ENCODE results near the gene FBXL20. TPM values are rescaled to one million over a fixed set of nuclear protein-coding genes. Genes with fewer than 3 reads are reported as not detected.

FBXL20 gene
- total and polyA plus RNA-seq, 2 donors (not counting 3 experiments of a cell fraction or from before 2014, with no cell fraction given), result 4.6 to 18.0 TPM

DNA sequence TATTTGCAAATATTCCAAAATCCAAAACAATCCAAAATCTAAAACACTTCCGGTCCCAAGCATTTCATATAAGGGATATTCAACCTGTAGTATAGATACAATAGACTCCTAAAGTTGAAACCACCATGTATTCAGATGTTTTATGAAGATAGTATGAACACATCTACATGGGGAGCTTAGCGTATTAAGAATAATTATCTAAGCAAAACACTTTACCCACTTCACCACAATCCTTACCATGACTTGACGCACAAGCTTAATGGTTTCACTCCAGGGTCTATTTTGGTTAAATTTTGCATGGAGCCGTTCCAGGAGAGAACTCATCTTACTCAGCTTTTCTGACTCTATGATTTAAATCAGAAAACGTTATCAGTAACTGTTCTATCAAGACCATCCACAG, 46.1 kb upstream of the FBXL20 start:
- H3K9ac ChIP-seq (replicated peaks; ENCODE audit: extremely low read depth, insufficient read depth, low read length), result no peak overlapping the region
- no peak overlapping the region for H3K4me3 ChIP-seq (replicated peaks in 1 of 3; ENCODE audit: insufficient read depth in 1 of 3, low read depth in 1 of 3, low read length in 3 of 3)
- dilution Hi-C loops (cut with MboI; ENCODE audit: extremely low pct_ligation_motif_present, low sequenced_read_pairs), result no loop called here
- peaks cover 7 to 8% of the 10 kb centered on the region in 2 experiments for H3K36me3 ChIP-seq (ENCODE audit: control insufficient read depth in 2 of 2, extremely low read depth in 1 of 2, insufficient read depth in 2 of 2, low read length in 2 of 2)
- no peaks in the 10 kb centered on the region for H3K9me1 ChIP-seq (replicated peaks; ENCODE audit: control insufficient read depth, extremely low read depth, insufficient read depth, low read length)
- ChIA-PET CTCF (no interaction called here), POLR2A (no interaction called here)
- no TSS peak for BruUV-seq (replicated peaks)
- H2AFZ ChIP-seq (ENCODE audit: low read depth, low read length), result no peak overlapping the region
- H4K20me1 ChIP-seq (replicated peaks; ENCODE audit: control insufficient read depth, extremely low read depth, insufficient read depth, low read length), result no peaks in the 10 kb centered on the region
- no peak overlapping the region for H3K4me2 ChIP-seq (ENCODE audit: insufficient read depth, low read length)
- peaks cover 35% of the 10 kb centered on the region for H3K79me2 ChIP-seq (ENCODE audit: control insufficient read depth, insufficient read depth, low read length)
- DNase-seq (ENCODE audit: low read depth, low spot score) (no peak), FAIRE-seq (no peak)
- TF ChIP-seq FOS (IDR thresholded peaks at IDR 0.05; ENCODE audit: borderline replicate concordance, insufficient read depth, low read length) (no peak), JUN (IDR thresholded peaks at IDR 0.05; ENCODE audit: borderline replicate concordance, insufficient read depth, insufficient read length, low read depth) (no peak), MYC (IDR thresholded peaks at IDR 0.05; ENCODE audit: low read depth, low read length) (no peak), MAX (IDR thresholded peaks at IDR 0.05; ENCODE audit: insufficient read depth, insufficient read length) (no peak), POLR2A (IDR thresholded peaks at IDR 0.05; ENCODE audit: low read depth, low read length) (no peak), GATA2 (IDR thresholded peaks at IDR 0.05; ENCODE audit: insufficient read depth, insufficient read length, low read depth, low read length) (no peak), POLR2AphosphoS5 (IDR thresholded peaks at IDR 0.05; ENCODE audit: insufficient read depth, low read depth, low read length) (no peak), EZH2 (IDR thresholded peaks at IDR 0.05; ENCODE audit: borderline replicate concordance, low read depth, low read length, severe bottlenecking) (no peak)
- TF ChIP-seq, protein P1, sequence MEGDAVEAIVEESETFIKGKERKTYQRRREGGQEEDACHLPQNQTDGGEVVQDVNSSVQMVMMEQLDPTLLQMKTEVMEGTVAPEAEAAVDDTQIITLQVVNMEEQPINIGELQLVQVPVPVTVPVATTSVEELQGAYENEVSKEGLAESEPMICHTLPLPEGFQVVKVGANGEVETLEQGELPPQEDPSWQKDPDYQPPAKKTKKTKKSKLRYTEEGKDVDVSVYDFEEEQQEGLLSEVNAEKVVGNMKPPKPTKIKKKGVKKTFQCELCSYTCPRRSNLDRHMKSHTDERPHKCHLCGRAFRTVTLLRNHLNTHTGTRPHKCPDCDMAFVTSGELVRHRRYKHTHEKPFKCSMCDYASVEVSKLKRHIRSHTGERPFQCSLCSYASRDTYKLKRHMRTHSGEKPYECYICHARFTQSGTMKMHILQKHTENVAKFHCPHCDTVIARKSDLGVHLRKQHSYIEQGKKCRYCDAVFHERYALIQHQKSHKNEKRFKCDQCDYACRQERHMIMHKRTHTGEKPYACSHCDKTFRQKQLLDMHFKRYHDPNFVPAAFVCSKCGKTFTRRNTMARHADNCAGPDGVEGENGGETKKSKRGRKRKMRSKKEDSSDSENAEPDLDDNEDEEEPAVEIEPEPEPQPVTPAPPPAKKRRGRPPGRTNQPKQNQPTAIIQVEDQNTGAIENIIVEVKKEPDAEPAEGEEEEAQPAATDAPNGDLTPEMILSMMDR (IDR thresholded peaks at IDR 0.05; ENCODE audit: extremely low read depth in 1 of 2, insufficient read depth in 1 of 2, low read depth in 1 of 2, low read length in 2 of 2), result no peak
- H3K4me1 ChIP-seq (ENCODE audit: control insufficient read depth, extremely low read depth, insufficient read depth, low read length), result peaks cover 12% of the 10 kb centered on the region
- H3K9me3 ChIP-seq (replicated peaks; ENCODE audit: control insufficient read depth, insufficient read depth, low read length), result no peaks in the 10 kb centered on the region
- intact Hi-C loops (cut with micrococcal nuclease), result no loop called here
- no peak overlapping the region for H3K27ac ChIP-seq (ENCODE audit: insufficient read depth, low read depth, low read length)
- H3K27me3 ChIP-seq (ENCODE audit: control insufficient read depth in 2 of 2, insufficient read depth in 2 of 2, low read length in 2 of 2), result no peaks in the 10 kb centered on the region

All from endothelial cell of umbilical vein (primary cell).